CD8-positive, alpha-beta memory T cell (primary cell): Measurements from ENCODE around the gene MICB. TPM values are rescaled to one million over a fixed set of nuclear protein-coding genes. Genes with fewer than 3 reads are reported as not detected.

ENCODE experiments used
- CTCF ChIA-PET: fragments of 350-600 bp; sonication (Branson Sonifier 250); formaldehyde crosslinking; loops from one replicate; lab custom pipeline; 2021; ENCODE audit warnings: antibody characterized with exemption; lab: Charles Lee
- POLR2A ChIA-PET: fragments of 350-600 bp; sonication (Branson Sonifier 250); formaldehyde crosslinking; loops from one replicate; lab custom pipeline; 2021; ENCODE audit warnings: antibody characterized with exemption; lab: Charles Lee
- DNase-seq, 5 donors: peaks; one replicate each; pipeline versions ENCODE4 v3.0.0 to v3.0.0-alpha.2; 2020 to 2022; ENCODE audit warnings: mixed read lengths in 1 of 5
- H3K27ac ChIP-seq: one replicate; pipeline ENCODE4 v1.7.0; 2013; ENCODE audit warnings: low read depth, mild to moderate bottlenecking, low read length, moderate library complexity
- H3K27me3 ChIP-seq: 2 replicates; pipeline ENCODE4 v1.7.0; 2013; ENCODE audit warnings: low read length, mild to moderate bottlenecking; ENCODE audit not compliant: insufficient read depth, poor library complexity, severe bottlenecking
- H3K36me3 ChIP-seq: 2 replicates; pipeline ENCODE4 v1.7.0; 2013; ENCODE audit warnings: mild to moderate bottlenecking, low read length, moderate library complexity; ENCODE audit not compliant: insufficient read depth
- H3K4me1 ChIP-seq: 2 replicates; pipeline ENCODE4 v1.7.0; 2013; ENCODE audit warnings: mild to moderate bottlenecking, low read length, moderate library complexity; ENCODE audit not compliant: insufficient read depth
- H3K4me3 ChIP-seq: 2 replicates; pipeline ENCODE4 v1.7.0; 2013; ENCODE audit warnings: mild to moderate bottlenecking, low read length
- H3K9me3 ChIP-seq: 2 replicates; pipeline ENCODE4 v1.7.0; 2013; ENCODE audit warnings: mild to moderate bottlenecking, low read length
- H3K27ac Mint-ChIP-seq, 8 donors: one replicate each; pipeline ENCODE4 v1.8.0; 2020 to 2021; ENCODE audit warnings: mixed read lengths in 8 of 8, mild to moderate bottlenecking in 6 of 8, inconsistent platforms in 3 of 8, moderate library complexity in 3 of 8
- H3K27me3 Mint-ChIP-seq, 2 donors: one replicate each; pipeline ENCODE4 v1.8.0; 2020 to 2021; ENCODE audit warnings: mixed read lengths in 2 of 2, mild to moderate bottlenecking in 1 of 2, moderate library complexity in 1 of 2
- H3K36me3 Mint-ChIP-seq, 3 donors: one replicate each; pipeline ENCODE4 v1.8.0; 2020 to 2021; ENCODE audit warnings: mixed read lengths in 3 of 3, inconsistent platforms in 1 of 3, mild to moderate bottlenecking in 1 of 3
- H3K4me1 Mint-ChIP-seq, 3 donors: one replicate each; pipeline ENCODE4 v1.8.0; 2020 to 2021; ENCODE audit warnings: mixed read lengths in 3 of 3, inconsistent platforms in 1 of 3, mild to moderate bottlenecking in 1 of 3
- H3K4me3 Mint-ChIP-seq, 7 donors: one replicate each; pipeline ENCODE4 v1.8.0; 2020 to 2021; ENCODE audit warnings: mixed read lengths in 7 of 7, mild to moderate bottlenecking in 6 of 7, moderate library complexity in 4 of 7, inconsistent platforms in 2 of 7
- H3K9me3 Mint-ChIP-seq, 5 donors: one replicate each; pipeline ENCODE4 v1.8.0; 2020 to 2022; ENCODE audit warnings: mixed read lengths in 5 of 5, mild to moderate bottlenecking in 3 of 5, moderate library complexity in 2 of 5, inconsistent platforms in 1 of 5
- polyA plus RNA-seq: library from polyadenylated mRNA; unstranded; fragments of 300-500 nt; fragmentation: Illumina TruSeq; gene quantifications from one replicate; pipeline ENCODE4 v1.2.3, GENCODE V29; 2021
- total RNA-seq, 2 experiments: library from RNA; stranded (reverse); gene quantifications; one replicate each; pipeline ENCODE4 v1.2.3, GENCODE V29; 2021

The MICB gene
- total and polyA plus RNA-seq, 3 experiments from 2014 or later: 12.0 to 22.3 (median 21.9) TPM

GRCh38 chr6:31525553-31525931 lies 27.6 kb downstream of the MICB start:
- POLR2A ChIA-PET: interaction anchor here (0.6 kb wide), 1 partner anchor 685 kb away, joined by 8 read pairs; no protein-coding TSS in a partner anchor

GRCh38 chr6:31525932-31526591 lies 28.1 kb downstream of the MICB start:
- peaks cover 10% of the 10 kb centered on the region for H3K36me3 ChIP-seq
- H3K36me3 Mint-ChIP-seq: peaks cover 5 to 22% (median 10%) of the 10 kb centered on the region in 3 donors
- H3K27me3 ChIP-seq: no peaks in the 10 kb centered on the region
- H3K27ac Mint-ChIP-seq: peak overlapping the region in 2 of 8 donors; percentile 26 to 78
- no peak overlapping the region for H3K4me3 ChIP-seq
- H3K4me1 ChIP-seq: no peaks in the 10 kb centered on the region
- ChIA-PET CTCF (no interaction called here), POLR2A (no interaction called here)
- H3K27me3 Mint-ChIP-seq: no peaks in the 10 kb centered on the region
- H3K27ac ChIP-seq: no peak overlapping the region
- H3K9me3 ChIP-seq: no peaks in the 10 kb centered on the region
- no peak overlapping the region for H3K4me3 Mint-ChIP-seq
- H3K9me3 Mint-ChIP-seq: no peaks in the 10 kb centered on the region
- no peak for DNase-seq
- peaks cover 3 to 7% (median 5%) of the 10 kb centered on the region in 3 donors for H3K4me1 Mint-ChIP-seq

More at GRCh38 chr6:31525553-31525931, 27.6 kb downstream of the MICB start:
- H3K4me1 Mint-ChIP-seq: peaks cover under 1 to 4% (median 2%) of the 10 kb centered on the region in 3 donors
- Histone ChIP-seq H3K4me3 (no peak overlapping the region), H3K9me3 (no peaks in the 10 kb centered on the region), H3K36me3 (peaks cover 4% of the 10 kb centered on the region), H3K27ac (no peak overlapping the region), H3K4me1 (no peaks in the 10 kb centered on the region), H3K27me3 (no peaks in the 10 kb centered on the region)
- no peaks in the 10 kb centered on the region for H3K9me3 Mint-ChIP-seq
- no peak overlapping the region for H3K4me3 Mint-ChIP-seq
- H3K27ac Mint-ChIP-seq: no peak overlapping the region
- peaks cover 0 to 2% of the 10 kb centered on the region in 2 donors for H3K27me3 Mint-ChIP-seq
- DNase-seq: no peak
- peaks cover 3 to 17% (median 5%) of the 10 kb centered on the region in 3 donors for H3K36me3 Mint-ChIP-seq
- CTCF ChIA-PET: no interaction called here

- H3K36me3 Mint-ChIP-seq: peaks cover 5 to 42% (median 16%) of the 10 kb centered on the region in 3 donors
- CTCF ChIA-PET: interaction anchor here (1.3 kb wide), 1 partner anchor 13 kb away, joined by 5 read pairs; the partner anchor contains the start of gene DDX39B
- no peaks in the 10 kb centered on the region for H3K9me3 ChIP-seq
- DNase-seq: no peak
- POLR2A ChIA-PET: interaction anchor here (0.6 to 1.8 kb wide), 3 partner anchors 13 to 800 kb away, joined by 4 to 12 read pairs (median 5); partner anchors contain the start of gene DDX39B
- H3K36me3 ChIP-seq: peaks cover 25% of the 10 kb centered on the region
- H3K27ac Mint-ChIP-seq: peak overlapping the region in 4 of 8 donors; percentile 9 to 54 (median 36)
- no peaks in the 10 kb centered on the region for H3K27me3 Mint-ChIP-seq
- no peak overlapping the region for H3K4me3 Mint-ChIP-seq
- peaks cover 11 to 18% (median 13%) of the 10 kb centered on the region in 3 donors for H3K4me1 Mint-ChIP-seq
- H3K27me3 ChIP-seq: no peaks in the 10 kb centered on the region
- no peak overlapping the region for H3K4me3 ChIP-seq
- H3K27ac ChIP-seq: no peak overlapping the region
- H3K9me3 Mint-ChIP-seq: no peaks in the 10 kb centered on the region
- H3K4me1 ChIP-seq: no peaks in the 10 kb centered on the region
These were observed 30.4 kb downstream of the MICB start for GRCh38 chr6:31528307-31528777.

- DNase-seq: no peak
- H3K9me3 ChIP-seq: no peaks in the 10 kb centered on the region
- H3K4me3 Mint-ChIP-seq: no peak within 1 kb of the TSS
- H3K27me3 Mint-ChIP-seq: no peaks in the 10 kb centered on the region
- H3K9me3 Mint-ChIP-seq: no peaks in the 10 kb centered on the region
- H3K4me1 ChIP-seq: no peaks in the 10 kb centered on the region
- POLR2A ChIA-PET: interaction anchor here (1.8 kb wide), 1 partner anchor 12 kb away, joined by 12 read pairs; the partner anchor contains the start of gene DDX39B
- peaks cover 5 to 47% (median 16%) of the 10 kb centered on the region in 3 donors for H3K36me3 Mint-ChIP-seq
- peaks cover 12 to 21% (median 18%) of the 10 kb centered on the region in 3 donors for H3K4me1 Mint-ChIP-seq
- H3K4me3 ChIP-seq: no peak within 1 kb of the TSS
- H3K27ac Mint-ChIP-seq: peak within 1 kb of the TSS in 4 of 8 donors; percentile 9 to 54 (median 36)
- H3K27ac ChIP-seq: no peak within 1 kb of the TSS
- H3K27me3 ChIP-seq: no peaks in the 10 kb centered on the region
- CTCF ChIA-PET: interaction anchor here (0.8 to 1.3 kb wide), 2 partner anchors 12 to 32 kb away, joined by 3 to 5 read pairs; partner anchors contain the start of gene DDX39B
- peaks cover 31% of the 10 kb centered on the region for H3K36me3 ChIP-seq
These were observed 30.9 kb downstream of the MICB start, which contains the start of gene MCCD1 for GRCh38 chr6:31528821-31529328. TSS of gene MCCD1 (plus strand) at chr6:31528962. CDS start at chr6:31529015, 53 bp downstream.

- H3K4me1 Mint-ChIP-seq: peaks cover 14 to 23% (median 21%) of the 10 kb centered on the region in 3 donors
- H3K27ac Mint-ChIP-seq: peak overlapping the region in 4 of 8 donors; percentile 18 to 72 (median 48)
- ChIA-PET POLR2A (interaction anchor here (1.8 kb wide), 1 partner anchor 12 kb away, joined by 12 read pairs; the partner anchor contains the start of gene DDX39B), CTCF (interaction anchor here (0.8 kb wide), 1 partner anchor 33 kb away, joined by 3 read pairs; no protein-coding TSS in a partner anchor)
- no peaks in the 10 kb centered on the region for H3K27me3 Mint-ChIP-seq
- Histone ChIP-seq H3K36me3 (peaks cover 37% of the 10 kb centered on the region), H3K27ac (no peak overlapping the region), H3K4me1 (no peaks in the 10 kb centered on the region), H3K9me3 (no peaks in the 10 kb centered on the region), H3K27me3 (no peaks in the 10 kb centered on the region), H3K4me3 (no peak overlapping the region)
- H3K36me3 Mint-ChIP-seq: peaks cover 5 to 54% (median 16%) of the 10 kb centered on the region in 3 donors
- no peaks in the 10 kb centered on the region for H3K9me3 Mint-ChIP-seq
- no peak overlapping the region for H3K4me3 Mint-ChIP-seq
- DNase-seq: no peak
These were observed 31.6 kb downstream of the MICB start for GRCh38 chr6:31529329-31530150.

- no peaks in the 10 kb centered on the region for H3K9me3 Mint-ChIP-seq
- no peaks in the 10 kb centered on the region for H3K27me3 ChIP-seq
- no peaks in the 10 kb centered on the region for H3K9me3 ChIP-seq
- H3K27ac Mint-ChIP-seq: peak overlapping the region in 3 of 8 donors; percentile 12 to 68 (median 61)
- H3K36me3 Mint-ChIP-seq: peaks cover 7 to 65% (median 20%) of the 10 kb centered on the region in 3 donors
- ChIA-PET CTCF (no interaction called here), POLR2A (no interaction called here)
- DNase-seq: no peak
- peaks cover 15 to 32% (median 23%) of the 10 kb centered on the region in 3 donors for H3K4me1 Mint-ChIP-seq
- no peaks in the 10 kb centered on the region for H3K4me1 ChIP-seq
- H3K36me3 ChIP-seq: peaks cover 48% of the 10 kb centered on the region
- H3K27ac ChIP-seq: no peak overlapping the region
- no peak overlapping the region for H3K4me3 Mint-ChIP-seq
- no peaks in the 10 kb centered on the region for H3K27me3 Mint-ChIP-seq
- H3K4me3 ChIP-seq: no peak overlapping the region
These were observed 32.7 kb downstream of the MICB start for GRCh38 chr6:31530659-31531058.

- DNase-seq: no peak
- ChIA-PET POLR2A (no interaction called here), CTCF (no interaction called here)
- Mint-ChIP-seq H3K36me3 (peaks cover 12 to 70% (median 25%) of the 10 kb centered on the region in 3 donors), H3K4me1 (peaks cover 17 to 37% (median 28%) of the 10 kb centered on the region in 3 donors), H3K4me3 (no peak overlapping the region), H3K27me3 (no peaks in the 10 kb centered on the region), H3K27ac (no peak overlapping the region), H3K9me3 (no peaks in the 10 kb centered on the region)
- H3K27me3 ChIP-seq: no peaks in the 10 kb centered on the region
- no peak overlapping the region for H3K4me3 ChIP-seq
- peaks cover 3% of the 10 kb centered on the region for H3K4me1 ChIP-seq
- H3K27ac ChIP-seq: no peak overlapping the region
- H3K9me3 ChIP-seq: no peaks in the 10 kb centered on the region
- H3K36me3 ChIP-seq: peaks cover 53% of the 10 kb centered on the region
These were observed 33.2 kb downstream of the MICB start for GRCh38 chr6:31531162-31531561.
